ENCODE results near the gene MAP3K20.
"Not testable (repeated sequence)": the region's sequence is repeated elsewhere in the genome, so short reads cannot be mapped to it uniquely, and the experiment has no call there.

Gene MAP3K20

GRCh38 chr2:173286153-173286809, 210.6 kb downstream of the MAP3K20 start:
- no peak for DNase-seq

GRCh38 chr2:173287594-173287993, 211.9 kb downstream of the MAP3K20 start:
- no peak for DNase-seq

GRCh38 chr2:173288561-173288960, 212.9 kb downstream of the MAP3K20 start:
- no peak for DNase-seq

- no peak for DNase-seq
Measured at GRCh38 chr2:173290046-173290445, 214.4 kb downstream of the MAP3K20 start.

- no peak for DNase-seq
Measured at GRCh38 chr2:173290518-173290917, 214.9 kb downstream of the MAP3K20 start.

- no peak for DNase-seq
Measured at GRCh38 chr2:173291412-173291811, 215.8 kb downstream of the MAP3K20 start.

GRCh38 chr2:173296235-173296634, 220.6 kb downstream of the MAP3K20 start:
- no peak for DNase-seq

- no peak for DNase-seq
Measured at GRCh38 chr2:173298536-173299097, 223.0 kb downstream of the MAP3K20 start.

GRCh38 chr2:173299764-173300163, 224.1 kb downstream of the MAP3K20 start:
- DNase-seq = no peak

- no peak for DNase-seq
Measured at GRCh38 chr2:173300458-173300857, 224.8 kb downstream of the MAP3K20 start.

GRCh38 chr2:173301549-173301948, 225.9 kb downstream of the MAP3K20 start:
- not testable (repeated sequence) for DNase-seq

GRCh38 chr2:173305303-173305702, 229.7 kb downstream of the MAP3K20 start:
- no peak for DNase-seq

GRCh38 chr2:173307293-173307692, 231.6 kb downstream of the MAP3K20 start:
- no peak for DNase-seq

- not testable (repeated sequence) for DNase-seq
Measured at GRCh38 chr2:173309370-173309769, 233.7 kb downstream of the MAP3K20 start.

GRCh38 chr2:173311844-173312606, 236.4 kb downstream of the MAP3K20 start:
- no peak for DNase-seq
